ENCODE data around the gene LRRN2.

- TF ChIP-seq CTCF (IDR thresholded peaks at IDR 0.05; ENCODE audit: poor library complexity, severe bottlenecking), result no peak
- TF ChIP-seq EZH2 (IDR thresholded peaks at IDR 0.05; ENCODE audit: borderline replicate concordance, insufficient read depth, low read length, poor library complexity, severe bottlenecking), result no peak
- no peak for TF ChIP-seq REST (IDR thresholded peaks at IDR 0.05; ENCODE audit: borderline replicate concordance)
- no peak for TF ChIP-seq POLR2AphosphoS5 (IDR thresholded peaks at IDR 0.05)
- no peak for TF ChIP-seq TAF1 (IDR thresholded peaks at IDR 0.05; ENCODE audit: low read depth)
- no peak for TF ChIP-seq RAD21 (conservative IDR thresholded peaks at IDR 0.05)
- TF ChIP-seq EP300 (conservative IDR thresholded peaks at IDR 0.05; ENCODE audit: poor library complexity, severe bottlenecking), result no peak
- TF ChIP-seq SMC3 (conservative IDR thresholded peaks at IDR 0.05; ENCODE audit: poor library complexity), result no peak
- no peak for TF ChIP-seq MXI1 (conservative IDR thresholded peaks at IDR 0.05; ENCODE audit: poor library complexity, severe bottlenecking)
Observed at GRCh38 chr1:204716660-204717059, 31.1 kb upstream of the LRRN2 start.
